Choroid plexus epithelial cell (primary cell): Measurements from ENCODE around the gene BMAL2.

Source experiments
- DNase-seq: peaks from one replicate; pipeline ENCODE4 v3.0.0-alpha.2; 2010; ENCODE audit warnings: low read depth
- H3K4me3 ChIP-seq: 2 replicates; pipeline ENCODE4 v1.5.1; 2011; ENCODE audit warnings: low read depth, mild to moderate bottlenecking, control low read depth, low read length, moderate library complexity
- TF ChIP-seq, protein P1 (sequence below): conservative IDR thresholded peaks from 2 replicates; pipeline ENCODE4 v1.5.1; 2011; ENCODE audit warnings: low read depth, mild to moderate bottlenecking, control low read depth, inconsistent platforms, low read length, moderate library complexity

BMAL2 gene

DNA sequence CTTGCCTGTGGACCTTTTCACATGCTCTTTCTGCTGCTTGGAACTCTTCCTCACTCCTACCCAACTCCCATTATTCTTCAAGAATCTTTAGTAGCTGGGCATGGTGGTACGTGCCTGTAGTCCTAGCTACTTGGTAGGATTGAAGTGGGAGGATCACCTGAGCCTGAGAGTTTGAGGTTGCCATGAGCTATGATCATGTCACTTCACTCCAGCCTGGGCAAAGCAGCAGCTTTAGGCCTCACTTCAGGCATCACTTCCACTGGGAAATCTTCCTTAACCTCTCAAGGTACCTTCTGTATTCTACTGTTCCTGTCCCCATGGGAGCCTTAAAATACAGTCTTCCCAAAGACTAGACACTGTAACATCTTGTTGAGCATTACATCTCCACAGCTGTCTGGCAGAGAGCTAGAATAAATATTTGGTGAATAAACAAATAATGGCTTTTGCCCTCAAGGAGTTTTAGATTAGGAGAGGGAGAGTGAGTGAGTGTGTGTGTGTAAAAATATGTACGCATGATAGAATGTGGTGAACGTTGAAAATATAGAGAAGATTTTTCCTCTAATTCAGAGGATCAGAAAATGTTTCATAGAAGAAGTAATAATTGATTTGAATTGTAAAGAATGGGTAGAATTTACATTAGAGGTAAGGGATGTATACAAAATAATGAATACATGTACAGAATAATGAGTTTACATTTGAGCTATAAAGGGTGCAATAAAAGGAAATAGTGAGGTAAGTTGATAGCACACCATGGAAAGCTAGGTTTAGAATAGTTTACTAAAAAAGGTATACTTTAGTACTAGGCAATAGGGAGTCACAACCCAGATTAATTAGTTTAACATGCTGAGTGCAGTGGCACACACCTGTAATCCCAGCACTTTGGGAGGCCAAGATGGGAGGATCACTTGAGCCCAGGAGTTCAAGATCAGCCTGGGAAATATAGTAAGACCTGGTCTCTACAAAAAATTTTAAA, 29.2 kb upstream of the BMAL2 start:
- no peak overlapping the region for H3K4me3 ChIP-seq
- TF ChIP-seq, protein P1, sequence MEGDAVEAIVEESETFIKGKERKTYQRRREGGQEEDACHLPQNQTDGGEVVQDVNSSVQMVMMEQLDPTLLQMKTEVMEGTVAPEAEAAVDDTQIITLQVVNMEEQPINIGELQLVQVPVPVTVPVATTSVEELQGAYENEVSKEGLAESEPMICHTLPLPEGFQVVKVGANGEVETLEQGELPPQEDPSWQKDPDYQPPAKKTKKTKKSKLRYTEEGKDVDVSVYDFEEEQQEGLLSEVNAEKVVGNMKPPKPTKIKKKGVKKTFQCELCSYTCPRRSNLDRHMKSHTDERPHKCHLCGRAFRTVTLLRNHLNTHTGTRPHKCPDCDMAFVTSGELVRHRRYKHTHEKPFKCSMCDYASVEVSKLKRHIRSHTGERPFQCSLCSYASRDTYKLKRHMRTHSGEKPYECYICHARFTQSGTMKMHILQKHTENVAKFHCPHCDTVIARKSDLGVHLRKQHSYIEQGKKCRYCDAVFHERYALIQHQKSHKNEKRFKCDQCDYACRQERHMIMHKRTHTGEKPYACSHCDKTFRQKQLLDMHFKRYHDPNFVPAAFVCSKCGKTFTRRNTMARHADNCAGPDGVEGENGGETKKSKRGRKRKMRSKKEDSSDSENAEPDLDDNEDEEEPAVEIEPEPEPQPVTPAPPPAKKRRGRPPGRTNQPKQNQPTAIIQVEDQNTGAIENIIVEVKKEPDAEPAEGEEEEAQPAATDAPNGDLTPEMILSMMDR: no peak
- DNase-seq: peak; percentile 57

DNA sequence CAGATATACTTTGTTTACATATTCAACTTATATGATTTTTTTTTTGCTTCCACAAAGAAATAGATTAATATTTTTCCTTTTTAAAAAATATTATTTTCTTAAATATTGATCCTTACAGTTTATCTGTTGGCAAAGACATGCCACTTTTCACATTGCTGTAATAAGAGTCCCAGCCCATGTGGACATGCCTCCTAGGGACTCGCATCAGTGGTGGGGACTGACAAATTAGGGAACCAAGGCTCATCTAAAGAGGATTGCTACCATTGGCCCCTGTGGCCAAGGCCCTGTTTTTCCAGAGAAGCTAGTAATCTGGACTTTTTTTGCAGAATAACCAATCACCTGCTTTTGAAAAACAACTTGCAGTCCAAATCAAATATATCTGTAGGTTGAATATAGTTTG, 27.8 kb upstream of the BMAL2 start:
- TF ChIP-seq, protein P1: no peak
- no peak overlapping the region for H3K4me3 ChIP-seq
- DNase-seq: no peak

GRCh38 chr12:27305673-27306456, 26.8 kb upstream of the BMAL2 start:
- H3K4me3 ChIP-seq: no peak overlapping the region
- DNase-seq: peak; percentile 76
- TF ChIP-seq, protein P1: peak; percentile 49

DNA sequence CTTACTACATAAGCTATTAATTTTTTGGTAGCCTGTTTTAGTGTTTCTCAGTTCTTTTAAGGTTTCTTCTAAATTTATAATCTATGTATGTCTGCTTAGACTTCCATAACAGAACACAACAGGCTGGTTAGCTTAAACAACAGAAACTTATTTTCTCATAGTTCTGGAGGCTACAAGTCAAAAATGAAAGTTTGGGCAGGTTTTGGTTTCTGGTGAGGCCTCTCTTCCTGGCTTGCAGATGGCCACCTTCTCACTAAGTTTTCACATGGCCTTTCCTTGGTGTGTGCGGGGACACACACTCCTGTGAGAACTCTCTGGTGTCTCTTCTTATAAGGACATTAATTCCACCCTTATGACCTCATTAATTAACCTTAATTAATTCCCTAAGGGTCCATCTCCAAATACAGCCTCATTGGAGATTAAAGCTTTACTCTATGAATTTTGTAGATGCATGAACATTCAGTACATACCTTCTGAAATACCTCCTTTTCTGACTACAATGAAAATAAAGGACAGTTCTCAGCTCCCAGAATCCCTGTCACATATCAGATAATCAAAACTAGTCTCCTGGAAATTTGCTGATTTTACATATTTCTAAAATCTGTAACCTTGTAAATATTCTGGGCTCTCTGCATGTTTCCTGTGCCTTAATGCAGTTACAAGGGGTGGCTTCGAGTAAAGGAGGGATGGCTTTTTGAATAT, 23.2 kb upstream of the BMAL2 start:
- H3K4me3 ChIP-seq: no peak overlapping the region
- DNase-seq: no peak
- TF ChIP-seq, protein P1: no peak

DNA sequence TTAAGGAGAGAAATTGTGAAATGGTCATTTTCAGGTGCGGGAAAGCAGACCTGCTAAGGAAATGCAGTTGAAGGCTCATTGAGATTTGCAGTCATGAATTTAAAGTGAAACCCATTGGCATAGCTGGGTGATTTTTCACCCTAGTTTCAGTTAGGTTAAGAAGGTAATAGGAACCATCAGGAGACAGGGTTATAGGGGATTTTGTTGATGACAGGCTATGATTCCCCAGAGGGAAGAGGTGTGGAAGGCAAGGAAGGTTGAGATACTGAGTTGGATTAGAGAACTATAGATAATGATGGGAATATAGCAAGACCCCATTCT, 22.7 kb upstream of the BMAL2 start:
- no peak for DNase-seq

DNA sequence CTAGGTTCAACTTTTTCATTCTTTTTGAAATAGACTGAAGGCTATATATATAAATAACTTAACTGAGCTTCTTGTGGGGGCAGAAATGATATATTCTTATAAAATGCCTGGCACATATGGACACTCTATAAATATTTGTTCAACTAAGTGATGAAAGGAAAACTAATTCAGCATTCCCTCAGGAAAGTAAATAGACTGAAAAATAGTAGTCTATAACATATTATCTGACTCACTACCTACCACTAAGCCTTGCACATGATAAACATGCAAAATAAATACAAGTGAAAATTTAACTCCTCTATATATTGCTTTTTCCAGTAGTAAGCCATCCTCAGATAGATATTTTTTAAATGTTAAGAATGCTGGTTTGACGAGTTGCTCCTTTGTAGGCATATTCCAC, 15.7 kb upstream of the BMAL2 start:
- TF ChIP-seq, protein P1: no peak
- H3K4me3 ChIP-seq: no peak overlapping the region
- DNase-seq: no peak

More for the DNA sequence above, 22.7 kb upstream of the BMAL2 start:
- H3K4me3 ChIP-seq: no peak overlapping the region
- TF ChIP-seq, protein P1: no peak
